ENCODE results near the gene EFNA4. TPM values are rescaled to one million over a fixed set of nuclear protein-coding genes. Genes with fewer than 3 reads are reported as not detected.

EFNA4 gene
- polyA plus RNA-seq, 1 experiment, result 10.1 TPM

- Histone ChIP-seq H3K4me3 (ENCODE audit: low read depth, low read length) (no peak overlapping the region), H3K27ac (ENCODE audit: low read depth, low read length) (no peak overlapping the region), H3K27me3 (ENCODE audit: control insufficient read depth, insufficient read depth, low read length) (peaks cover 9% of the 10 kb centered on the region), H3K9me3 (ENCODE audit: control insufficient read depth, insufficient read depth, low read length) (no peaks in the 10 kb centered on the region)
- POLR2A ChIA-PET, result interaction anchor here (1.5 kb wide), 1 partner anchor 40 kb away, joined by 5 read pairs; no protein-coding TSS in a partner anchor
- peak; percentile 45 for DNase-seq (ENCODE audit: low read depth, low spot score)
- TF ChIP-seq, protein P1, sequence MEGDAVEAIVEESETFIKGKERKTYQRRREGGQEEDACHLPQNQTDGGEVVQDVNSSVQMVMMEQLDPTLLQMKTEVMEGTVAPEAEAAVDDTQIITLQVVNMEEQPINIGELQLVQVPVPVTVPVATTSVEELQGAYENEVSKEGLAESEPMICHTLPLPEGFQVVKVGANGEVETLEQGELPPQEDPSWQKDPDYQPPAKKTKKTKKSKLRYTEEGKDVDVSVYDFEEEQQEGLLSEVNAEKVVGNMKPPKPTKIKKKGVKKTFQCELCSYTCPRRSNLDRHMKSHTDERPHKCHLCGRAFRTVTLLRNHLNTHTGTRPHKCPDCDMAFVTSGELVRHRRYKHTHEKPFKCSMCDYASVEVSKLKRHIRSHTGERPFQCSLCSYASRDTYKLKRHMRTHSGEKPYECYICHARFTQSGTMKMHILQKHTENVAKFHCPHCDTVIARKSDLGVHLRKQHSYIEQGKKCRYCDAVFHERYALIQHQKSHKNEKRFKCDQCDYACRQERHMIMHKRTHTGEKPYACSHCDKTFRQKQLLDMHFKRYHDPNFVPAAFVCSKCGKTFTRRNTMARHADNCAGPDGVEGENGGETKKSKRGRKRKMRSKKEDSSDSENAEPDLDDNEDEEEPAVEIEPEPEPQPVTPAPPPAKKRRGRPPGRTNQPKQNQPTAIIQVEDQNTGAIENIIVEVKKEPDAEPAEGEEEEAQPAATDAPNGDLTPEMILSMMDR (IDR thresholded peaks at IDR 0.05; ENCODE audit: low read depth, low read length), result peak; percentile 75
- CTCF ChIA-PET, result interaction anchor here (0.6 to 3.7 kb wide), 24 partner anchors 9 to 1731 kb away, joined by 3 to 31 read pairs (median 4); partner anchors contain the start of genes EFNA4, FLAD1, PBXIP1 and ZBTB7B
Observed at GRCh38 chr1:155044812-155045657, 18.5 kb upstream of the EFNA4 start.

DNA sequence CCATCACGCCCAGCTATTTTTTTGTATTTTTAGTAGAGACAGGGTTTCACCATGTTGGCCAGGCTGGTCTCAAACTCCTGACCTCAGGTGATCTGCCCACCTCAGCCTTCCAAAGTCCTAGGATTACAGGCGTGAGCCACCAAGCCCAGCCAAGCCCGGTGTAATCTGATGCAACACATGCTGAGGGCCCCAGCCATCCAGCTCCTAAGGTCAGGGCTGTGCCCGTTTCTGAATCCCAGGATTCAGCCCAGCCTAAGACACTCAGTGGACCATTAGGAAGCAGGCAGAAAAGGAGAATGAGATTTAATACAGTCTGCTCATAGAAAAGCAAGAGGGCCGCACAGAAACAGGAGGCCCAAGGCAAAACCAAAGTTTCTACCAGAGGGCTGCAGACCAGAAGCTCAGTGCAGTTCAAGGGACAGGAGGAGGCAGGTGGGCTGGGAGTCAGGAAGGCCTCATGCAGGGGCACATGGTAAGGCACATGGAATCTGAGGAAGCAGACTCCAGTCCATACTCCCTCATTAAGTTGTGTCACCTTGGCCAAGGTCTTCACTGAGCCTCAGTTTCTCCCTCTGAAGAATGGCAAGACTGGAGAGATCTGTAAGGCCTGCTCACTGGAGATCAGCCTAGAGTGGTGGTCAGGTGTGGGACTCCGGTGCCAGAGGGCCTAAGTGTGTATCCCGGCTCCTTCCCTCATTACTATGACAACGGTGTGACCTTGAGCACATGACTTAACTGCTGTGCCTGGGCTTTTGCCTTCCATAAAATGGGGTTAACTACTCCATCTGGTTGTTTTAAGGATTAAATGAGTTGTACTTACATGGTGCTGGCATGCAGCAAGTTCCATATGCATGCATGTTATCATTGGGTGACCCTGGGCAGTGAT is 14.8 kb upstream of the EFNA4 start:
- Histone ChIP-seq H3K27ac (ENCODE audit: low read depth, low read length) (no peak overlapping the region), H3K9me3 (ENCODE audit: control insufficient read depth, insufficient read depth, low read length) (no peaks in the 10 kb centered on the region; the same call in 1 of the 2 replicates), H3K27me3 (ENCODE audit: control insufficient read depth, insufficient read depth, low read length) (no peaks in the 10 kb centered on the region), H3K4me3 (ENCODE audit: low read depth, low read length) (no peak overlapping the region)
- POLR2A ChIA-PET, result no interaction called here
- DNase-seq (ENCODE audit: low read depth, low spot score), result no peak
- TF ChIP-seq, protein P1 (IDR thresholded peaks at IDR 0.05; ENCODE audit: low read depth, low read length), result no peak
- CTCF ChIA-PET, result interaction anchor here (3.7 kb wide), 1 partner anchor 31 kb away, joined by 11 read pairs; no protein-coding TSS in a partner anchor

GRCh38 chr1:155049651-155050559 is 13.6 kb upstream of the EFNA4 start:
- H3K9me3 ChIP-seq (ENCODE audit: control insufficient read depth, insufficient read depth, low read length), result no peaks in the 10 kb centered on the region; the same call in 1 of the 2 replicates
- POLR2A ChIA-PET, result interaction anchor here (0.6 to 1.4 kb wide), 2 partner anchors 113 to 125 kb away, joined by 4 to 8 read pairs; partner anchors contain the start of gene PMVK
- TF ChIP-seq, protein P1 (IDR thresholded peaks at IDR 0.05; ENCODE audit: low read depth, low read length), result no peak
- CTCF ChIA-PET, result interaction anchor here (1.0 to 3.7 kb wide), 12 partner anchors 8 to 55 kb away, joined by 3 to 19 read pairs (median 4); partner anchors contain the start of genes EFNA3 and EFNA4
- no peak overlapping the region for H3K27ac ChIP-seq (ENCODE audit: low read depth, low read length)
- peak overlapping the region; percentile 73 for H3K4me3 ChIP-seq (ENCODE audit: low read depth, low read length)
- H3K27me3 ChIP-seq (ENCODE audit: control insufficient read depth, insufficient read depth, low read length), result no peaks in the 10 kb centered on the region
- no peak for DNase-seq (ENCODE audit: low read depth, low spot score)

DNA sequence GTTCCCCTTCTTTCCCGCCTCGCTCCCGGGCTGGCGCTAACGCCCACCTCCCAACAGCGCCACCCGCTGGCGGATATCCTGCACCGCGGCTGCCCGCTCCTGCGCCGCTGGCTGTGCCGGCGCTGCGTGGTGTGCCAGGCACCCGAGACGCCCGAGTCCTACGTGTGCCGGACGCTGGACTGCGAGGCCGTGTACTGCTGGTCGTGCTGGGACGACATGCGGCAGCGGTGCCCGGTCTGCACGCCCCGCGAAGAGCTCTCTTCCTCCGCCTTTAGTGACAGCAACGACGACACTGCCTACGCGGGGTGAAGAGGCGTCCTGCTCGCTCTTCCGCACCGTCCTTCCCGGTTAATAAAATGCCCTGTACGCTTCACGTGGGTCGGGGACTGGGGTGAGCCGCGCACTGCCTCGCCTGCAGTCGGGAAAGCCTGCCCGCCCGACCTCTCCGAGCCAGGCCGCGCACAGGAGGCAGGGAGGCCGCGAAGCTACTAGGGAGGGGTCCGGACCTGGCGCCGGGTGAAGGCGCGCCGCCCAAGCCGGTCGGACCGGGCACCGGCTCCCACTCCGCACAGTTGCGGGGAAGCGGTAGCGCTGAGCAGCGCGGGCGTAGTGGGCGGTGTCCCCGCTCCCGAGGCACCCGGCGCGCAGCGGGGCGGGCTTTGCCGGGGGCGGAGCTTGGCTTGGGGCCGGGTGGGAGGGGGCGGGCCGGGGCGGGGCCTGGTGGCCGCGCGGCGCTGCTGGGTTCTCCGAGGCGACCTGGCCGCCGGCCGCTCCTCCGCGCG is 12.8 kb upstream of the EFNA4 start, which contains the start of gene ADAM15:
Gene ADAM15, plus strand, starts transcription at position 757 of the 782 bp plus-strand sequence. CDS start 71 bp downstream, outside the sequence.
- CTCF ChIA-PET, result interaction anchor here (0.9 to 3.7 kb wide), 16 partner anchors 9 to 95 kb away, joined by 3 to 19 read pairs (median 4); partner anchors contain the start of genes EFNA3, EFNA4, PBXIP1 and SHC1
- no peak for DNase-seq (ENCODE audit: low read depth, low spot score)
- POLR2A ChIA-PET, result interaction anchor here (0.6 to 1.4 kb wide), 3 partner anchors 79 to 126 kb away, joined by 4 to 8 read pairs (median 5); partner anchors contain the start of genes PMVK and SHC1
- Histone ChIP-seq H3K27ac (ENCODE audit: low read depth, low read length) (peak within 1 kb of the TSS; percentile 31), H3K4me3 (ENCODE audit: low read depth, low read length) (peak within 1 kb of the TSS; percentile 73), H3K9me3 (ENCODE audit: control insufficient read depth, insufficient read depth, low read length) (no peaks in the 10 kb centered on the region; the same call in 1 of the 2 replicates), H3K27me3 (ENCODE audit: control insufficient read depth, insufficient read depth, low read length) (no peaks in the 10 kb centered on the region)
- TF ChIP-seq, protein P1 (IDR thresholded peaks at IDR 0.05; ENCODE audit: low read depth, low read length), result peak; percentile 77
